Kidney (tissue), 14 donors: ENCODE results near the gene WHAMM. TPM values are rescaled to one million over a fixed set of nuclear protein-coding genes. Genes with fewer than 3 reads are reported as not detected.
A peak's percentile ranks its signal among the peaks of the same experiment; 100 is the strongest.

Source experiments
- DNase-seq, 5 donors: peaks; one replicate each; pipeline ENCODE4 v3.0.0-alpha.2; 2013 to 2020
- FAIRE-seq: peaks from 2 replicates; lab custom pipeline; 2012; peaks lifted over from hg19 to GRCh38; lab: Jason Lieb, UNC
- H3K27ac ChIP-seq, 2 donors: one replicate each; pipeline ENCODE4 v1.7.0; 2013; ENCODE audit warnings: low read depth in 2 of 2, low read length in 2 of 2, inconsistent platforms in 1 of 2
- H3K27me3 ChIP-seq: one replicate; pipeline ENCODE4 v1.7.1; 2013; ENCODE audit warnings: low read length, inconsistent platforms; ENCODE audit not compliant: control insufficient read depth, insufficient read depth
- H3K36me3 ChIP-seq, 3 donors: one replicate each; pipeline versions ENCODE4 v1.7.0 to v1.7.1; 2013; ENCODE audit warnings: low read length in 3 of 3, control low read depth in 1 of 3, inconsistent platforms in 1 of 3; ENCODE audit not compliant: insufficient read depth in 3 of 3, control insufficient read depth in 2 of 3
- H3K4me1 ChIP-seq, 3 donors: one replicate each; pipeline versions ENCODE4 v1.7.0 to v1.7.1; 2013; ENCODE audit warnings: low read length in 3 of 3, inconsistent platforms in 1 of 3, low read depth in 1 of 3; ENCODE audit not compliant: control insufficient read depth in 2 of 3, insufficient read depth in 2 of 3
- H3K4me3 ChIP-seq, 3 donors: one replicate each; pipeline versions ENCODE4 v1.7.0 to v1.8.1; 2013; ENCODE audit warnings: low read length in 3 of 3, control low read depth in 1 of 3, inconsistent platforms in 1 of 3
- H3K9ac ChIP-seq, 3 donors: one replicate each; pipeline versions ENCODE4 v1.7.0 to v1.7.1; 2013; ENCODE audit warnings: low read length in 3 of 3, control low read depth in 1 of 3, inconsistent platforms in 1 of 3
- H3K9me3 ChIP-seq, 3 donors: one replicate each; pipeline versions ENCODE4 v1.7.0 to v1.7.1; 2013; ENCODE audit warnings: low read length in 3 of 3, control low read depth in 1 of 3, inconsistent platforms in 1 of 3; ENCODE audit not compliant: control insufficient read depth in 2 of 3, insufficient read depth in 1 of 3
- intact Hi-C: fragments of 100-400 bp; cut with DNase I; formaldehyde crosslinking; loops from one replicate; pipeline ENCODE4 v1.11.1; 2022
- polyA plus RNA-seq: library from polyadenylated mRNA; stranded (reverse); fragments of 350-450 nt; fragmentation: Illumina TruSeq; extraction: RNeasy Lipid Tissue Mini Kit (QIAGEN cat#74804); gene quantifications from one replicate; pipeline ENCODE4 v1.2.3, GENCODE V29; 2014; ENCODE audit warnings: low read depth, low replicate concordance; ENCODE audit not compliant: insufficient read depth
- total RNA-seq: library from RNA; stranded (reverse); fragmentation: NEBNext Ultra II Directional; extraction: Animal tissue kit (Norgen Biotek cat#: 25700); gene quantifications from one replicate; pipeline ENCODE4 v1.2.1, GENCODE V29; 2021
- TF ChIP-seq, protein P1 (sequence below): IDR thresholded peaks from 3 replicates; pipeline ENCODE4 v1.5.1; 2012; ENCODE audit warnings: mild to moderate bottlenecking, moderate library complexity, borderline replicate concordance; ENCODE audit not compliant: insufficient read depth; ENCODE audit errors: extremely low read depth
- donor health status: control.
- donor health status: control.
- donor health status: control.
- donor health status: control.
- donor health status: control.
- donor health status: DM: yes; HTN: yes; CAD: no.
- donor health status: Normal renal cell carcinoma (clear cell type).

Gene WHAMM
- total and polyA plus RNA-seq, 2 donors from 2014 or later: 4.0 to 13.8 TPM

DNA sequence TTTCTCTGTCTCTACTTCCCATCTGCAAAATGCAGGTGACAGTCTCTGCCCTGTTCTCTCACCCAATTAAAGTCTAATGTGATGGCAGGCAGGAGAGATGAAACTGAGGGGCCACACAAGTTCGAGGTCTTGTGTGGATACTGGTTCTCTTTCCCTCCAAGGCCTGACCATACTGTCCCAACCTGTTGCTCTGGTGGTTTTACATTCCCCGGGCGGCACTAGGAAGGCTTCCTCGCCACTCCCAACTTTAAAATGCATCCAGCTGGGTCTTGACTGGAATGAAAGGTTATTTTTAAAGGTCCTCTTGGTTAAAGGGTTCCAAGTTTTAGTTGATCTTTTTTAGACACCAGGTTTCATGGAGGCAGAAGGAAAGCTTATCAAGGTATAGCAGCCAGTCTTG, 37.2 kb downstream of the WHAMM start:
- DNase-seq (no peak), FAIRE-seq (no peak)
- H3K9ac ChIP-seq: no peak overlapping the region
- TF ChIP-seq, protein P1, sequence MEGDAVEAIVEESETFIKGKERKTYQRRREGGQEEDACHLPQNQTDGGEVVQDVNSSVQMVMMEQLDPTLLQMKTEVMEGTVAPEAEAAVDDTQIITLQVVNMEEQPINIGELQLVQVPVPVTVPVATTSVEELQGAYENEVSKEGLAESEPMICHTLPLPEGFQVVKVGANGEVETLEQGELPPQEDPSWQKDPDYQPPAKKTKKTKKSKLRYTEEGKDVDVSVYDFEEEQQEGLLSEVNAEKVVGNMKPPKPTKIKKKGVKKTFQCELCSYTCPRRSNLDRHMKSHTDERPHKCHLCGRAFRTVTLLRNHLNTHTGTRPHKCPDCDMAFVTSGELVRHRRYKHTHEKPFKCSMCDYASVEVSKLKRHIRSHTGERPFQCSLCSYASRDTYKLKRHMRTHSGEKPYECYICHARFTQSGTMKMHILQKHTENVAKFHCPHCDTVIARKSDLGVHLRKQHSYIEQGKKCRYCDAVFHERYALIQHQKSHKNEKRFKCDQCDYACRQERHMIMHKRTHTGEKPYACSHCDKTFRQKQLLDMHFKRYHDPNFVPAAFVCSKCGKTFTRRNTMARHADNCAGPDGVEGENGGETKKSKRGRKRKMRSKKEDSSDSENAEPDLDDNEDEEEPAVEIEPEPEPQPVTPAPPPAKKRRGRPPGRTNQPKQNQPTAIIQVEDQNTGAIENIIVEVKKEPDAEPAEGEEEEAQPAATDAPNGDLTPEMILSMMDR: no peak
- H3K4me1 ChIP-seq: no peaks in the 10 kb centered on the region
- H3K36me3 ChIP-seq: no peaks in the 10 kb centered on the region
- no peak overlapping the region for H3K4me3 ChIP-seq
- intact Hi-C loops: no loop called here
- H3K27ac ChIP-seq: no peak overlapping the region
- H3K27me3 ChIP-seq: no peaks in the 10 kb centered on the region
- H3K9me3 ChIP-seq: no peaks in the 10 kb centered on the region

DNA sequence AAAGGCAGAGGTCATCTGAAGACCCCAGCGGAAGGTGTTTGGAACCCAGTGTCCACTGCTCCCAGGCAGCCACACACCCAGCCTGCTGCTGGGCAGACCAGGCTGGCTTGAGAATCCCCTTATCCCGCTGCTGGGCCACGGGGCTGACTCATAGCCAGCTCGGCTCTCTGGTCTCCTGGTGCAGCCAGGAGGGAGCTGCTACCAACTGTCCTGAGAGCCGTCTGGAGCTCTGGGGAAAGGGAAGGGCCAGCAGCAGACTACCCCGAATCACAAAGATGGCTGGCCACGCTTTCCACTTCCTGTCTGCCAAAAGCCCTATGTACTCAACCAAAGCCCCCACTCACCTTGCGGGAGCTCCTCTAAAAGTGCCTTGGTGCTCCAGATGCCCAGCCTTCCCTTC, 38.3 kb downstream of the WHAMM start:
- Histone ChIP-seq H3K27me3 (no peaks in the 10 kb centered on the region), H3K36me3 (no peaks in the 10 kb centered on the region), H3K4me1 (no peaks in the 10 kb centered on the region), H3K27ac (no peak overlapping the region), H3K9ac (no peak overlapping the region), H3K9me3 (no peaks in the 10 kb centered on the region), H3K4me3 (no peak overlapping the region)
- intact Hi-C loops: no loop called here
- FAIRE-seq (no peak), DNase-seq (peak in 1 of 5 donors; percentile 64)
- TF ChIP-seq, protein P1: no peak

DNA sequence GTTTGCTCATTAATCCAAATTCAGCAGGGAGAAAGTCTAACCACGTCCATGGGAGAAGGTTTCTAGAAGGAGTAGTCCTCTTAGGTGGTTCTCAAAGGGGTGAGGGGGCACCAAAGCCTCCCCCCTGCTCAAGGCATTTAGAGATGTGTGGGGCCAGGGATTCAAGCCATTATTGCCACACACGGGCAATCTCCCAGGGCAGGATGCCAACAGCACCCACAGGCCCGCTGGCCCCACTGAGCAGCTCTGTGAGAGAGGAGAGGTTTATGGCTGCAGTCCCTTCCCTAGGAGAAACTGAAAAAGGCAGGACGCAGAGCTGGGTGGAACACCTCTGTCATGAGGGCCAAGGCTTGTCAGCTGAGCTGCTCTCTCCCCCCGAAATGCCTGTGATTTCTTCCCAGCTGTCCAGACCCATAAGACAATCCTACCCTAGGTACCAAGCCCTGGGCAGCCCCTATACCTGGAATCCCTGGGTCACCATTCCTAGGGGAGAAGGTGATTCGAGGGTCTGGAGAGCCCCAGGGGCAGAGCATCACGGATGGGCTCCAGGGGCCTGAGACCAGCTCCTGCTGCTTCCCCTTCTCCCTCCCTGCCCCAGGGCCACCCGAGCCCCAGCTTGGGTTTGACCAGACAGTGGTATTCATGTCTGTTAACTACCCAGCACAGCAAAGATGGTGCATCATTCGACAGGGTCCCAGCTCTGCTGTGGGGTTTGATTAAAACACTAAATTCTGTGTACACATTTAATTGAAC, 39.0 kb downstream of the WHAMM start:
- Histone ChIP-seq H3K9ac (no peak overlapping the region), H3K27me3 (no peaks in the 10 kb centered on the region), H3K27ac (no peak overlapping the region), H3K4me1 (no peaks in the 10 kb centered on the region), H3K4me3 (no peak overlapping the region), H3K9me3 (no peaks in the 10 kb centered on the region), H3K36me3 (no peaks in the 10 kb centered on the region)
- FAIRE-seq (no peak), DNase-seq (no peak)
- intact Hi-C loops: no loop called here
- TF ChIP-seq, protein P1: no peak
